Testis (tissue), 2 donors: ENCODE measurements around the gene LST1.

Experiments used
- CTCF ChIP-seq, 3 experiments: fragments of 450-650 bp in 2 of 3; fragments of 200-600 bp in 1 of 3; sonication (generic) in 1 of 3; IDR thresholded peaks; one replicate each; pipeline ENCODE4 v1.5.1; 2016 to 2019; ENCODE audit warnings: antibody characterized with exemption in 3 of 3, mild to moderate bottlenecking in 2 of 3, moderate library complexity in 1 of 3
- POLR2A ChIP-seq: fragments of 450-650 bp; IDR thresholded peaks from one replicate; pipeline ENCODE4 v1.6.1; 2017; ENCODE audit warnings: antibody characterized with exemption, mild to moderate bottlenecking, moderate library complexity

- no peak for TF ChIP-seq CTCF (IDR thresholded peaks at IDR 0.05)
- no peak for TF ChIP-seq POLR2A
Measured at GRCh38 chr6:31558318-31558625, 27.8 kb upstream of the LST1 start.
